Tibial nerve (tissue), 4 donors: ENCODE measurements around the gene XYLT1. TPM values are rescaled to one million over a fixed set of nuclear protein-coding genes. Genes with fewer than 3 reads are reported as not detected.

Experiments
- DNase-seq, 2 donors: peaks; one replicate each; pipeline ENCODE4 v3.0.0-alpha.2; 2019; ENCODE audit warnings: low spot score in 2 of 2
- H3K27ac ChIP-seq, 4 donors: fragments of 200-600 bp; sonication (generic) in 3 of 4; one replicate each; pipeline ENCODE4 v1.5.1; 2017 to 2019; ENCODE audit warnings: mild to moderate bottlenecking in 1 of 4
- H3K27me3 ChIP-seq, 2 donors: fragments of 200-600 bp; sonication (generic) in 1 of 2; one replicate each; pipeline versions ENCODE4 v1.5.1 to v1.6.0; 2017 to 2019
- H3K36me3 ChIP-seq, 3 donors: fragments of 200-600 bp; sonication (generic); one replicate each; pipeline ENCODE4 v1.5.1; 2018 to 2019
- H3K4me1 ChIP-seq, 4 donors: fragments of 200-600 bp; sonication (generic) in 3 of 4; one replicate each; pipeline ENCODE4 v1.5.1; 2017 to 2019
- H3K4me3 ChIP-seq, 4 donors: fragments of 200-600 bp; sonication (generic) in 3 of 4; one replicate each; pipeline ENCODE4 v1.5.1; 2017 to 2019; ENCODE audit warnings: mild to moderate bottlenecking in 1 of 4, moderate library complexity in 1 of 4
- H3K9me3 ChIP-seq, 4 donors: fragments of 200-600 bp; sonication (generic) in 3 of 4; one replicate each; pipeline ENCODE4 v1.5.1; 2017 to 2019
- CTCF ChIP-seq, 5 experiments: fragments of 200-600 bp in 3 of 5; fragments of 450-650 bp in 2 of 5; sonication (generic) in 3 of 5; IDR thresholded peaks; one replicate each; pipeline ENCODE4 v1.5.1; 2016 to 2019; ENCODE audit warnings: antibody characterized with exemption in 5 of 5, mild to moderate bottlenecking in 3 of 5, moderate library complexity in 2 of 5
- EP300 ChIP-seq, 2 donors: sonication (generic); formaldehyde crosslinking; IDR thresholded peaks; one replicate each; pipeline ENCODE4 v1.6.1; 2017; ENCODE audit warnings: antibody characterized with exemption in 2 of 2, mild to moderate bottlenecking in 1 of 2
- POLR2A ChIP-seq, 2 donors: fragments of 450-650 bp; IDR thresholded peaks; one replicate each; pipeline ENCODE4 v1.6.1; 2017; ENCODE audit warnings: antibody characterized with exemption in 2 of 2, mild to moderate bottlenecking in 2 of 2, moderate library complexity in 2 of 2
- WGBS, 2 donors: methylation state at CpG; one replicate each; pipeline ENCODE4 v1.1.5; 2018; 5-methylcytosine and 5-hydroxymethylcytosine counted together
- small RNA-seq: library from RNA; depleted of rRNA; stranded (forward); fragments of <200 nt; gene quantifications from one replicate; pipeline ENCODE3, GENCODE V24; 2016
- total RNA-seq, 4 donors: library from RNA; depleted of rRNA; stranded (reverse); fragments of >200 nt; gene quantifications; one replicate each; pipeline ENCODE4 v1.1.0, GENCODE V29; 2016

The XYLT1 gene
- total RNA-seq, 4 donors from 2014 or later: 13.8 to 23.1 (median 14.8) TPM

- TF ChIP-seq POLR2A (IDR thresholded peaks at IDR 0.05): no peak
- TF ChIP-seq EP300 (IDR thresholded peaks at IDR 0.05): no peak
- no peak for TF ChIP-seq CTCF (IDR thresholded peaks at IDR 0.05)
- no peaks in the 10 kb centered on the region for H3K36me3 ChIP-seq
- no peaks in the 10 kb centered on the region for H3K4me1 ChIP-seq
- peaks cover 0 to 7% (median 0%) of the 10 kb centered on the region in 4 donors for H3K9me3 ChIP-seq
- no peak overlapping the region for H3K27ac ChIP-seq
- no peaks in the 10 kb centered on the region for H3K27me3 ChIP-seq
- no peak for DNase-seq
- H3K4me3 ChIP-seq: no peak overlapping the region
- 77 to 82% methylated on average over 6 of the region's 6 CpGs for WGBS, 2 donors
These were observed 408.1 kb downstream of the XYLT1 start for GRCh38 chr16:17062676-17063075.

- peaks cover 0 to 7% (median 0%) of the 10 kb centered on the region in 4 donors for H3K9me3 ChIP-seq
- H3K4me1 ChIP-seq: no peaks in the 10 kb centered on the region
- H3K27ac ChIP-seq: no peak overlapping the region
- DNase-seq: no peak
- no peak overlapping the region for H3K4me3 ChIP-seq
- H3K27me3 ChIP-seq: no peaks in the 10 kb centered on the region
- no peaks in the 10 kb centered on the region for H3K36me3 ChIP-seq
- TF ChIP-seq POLR2A (IDR thresholded peaks at IDR 0.05): no peak
- TF ChIP-seq EP300 (IDR thresholded peaks at IDR 0.05): no peak
- no peak for TF ChIP-seq CTCF (IDR thresholded peaks at IDR 0.05)
- WGBS, 2 donors: 86 to 100% methylated on average over 2 of the region's 2 CpGs
These were observed 409.4 kb downstream of the XYLT1 start for GRCh38 chr16:17061326-17061725.

- Histone ChIP-seq H3K4me1 (no peaks in the 10 kb centered on the region), H3K4me3 (no peak overlapping the region), H3K27me3 (no peaks in the 10 kb centered on the region), H3K9me3 (peaks cover 0 to 17% (median 0%) of the 10 kb centered on the region in 4 donors), H3K27ac (no peak overlapping the region), H3K36me3 (no peaks in the 10 kb centered on the region)
- WGBS, 2 donors: 78 to 82% methylated on average over 7 of the region's 7 CpGs
- TF ChIP-seq EP300 (IDR thresholded peaks at IDR 0.05): no peak
- no peak for TF ChIP-seq CTCF (IDR thresholded peaks at IDR 0.05)
- no peak for TF ChIP-seq POLR2A (IDR thresholded peaks at IDR 0.05)
- no peak for DNase-seq
These were observed 412.3 kb downstream of the XYLT1 start for GRCh38 chr16:17058471-17058870.

GRCh38 chr16:17056666-17057065 lies 414.1 kb downstream of the XYLT1 start:
- Histone ChIP-seq H3K4me3 (no peak overlapping the region), H3K27ac (no peak overlapping the region), H3K4me1 (no peaks in the 10 kb centered on the region), H3K36me3 (no peaks in the 10 kb centered on the region), H3K9me3 (peaks cover 0 to 25% (median 0%) of the 10 kb centered on the region in 4 donors), H3K27me3 (no peaks in the 10 kb centered on the region)
- TF ChIP-seq EP300 (IDR thresholded peaks at IDR 0.05) (no peak), CTCF (IDR thresholded peaks at IDR 0.05) (no peak), POLR2A (IDR thresholded peaks at IDR 0.05) (no peak)
- WGBS, 2 donors: 67% methylated on average over 1 of the region's 1 CpG; no CpG with 5 or more reads in 1 of the 2 donors
- DNase-seq: no peak

- H3K27ac ChIP-seq: no peak overlapping the region
- TF ChIP-seq POLR2A (IDR thresholded peaks at IDR 0.05): no peak
- no peak for TF ChIP-seq CTCF (IDR thresholded peaks at IDR 0.05)
- TF ChIP-seq EP300 (IDR thresholded peaks at IDR 0.05): no peak
- H3K36me3 ChIP-seq: no peaks in the 10 kb centered on the region
- H3K4me1 ChIP-seq: no peaks in the 10 kb centered on the region
- no peak for DNase-seq
- H3K27me3 ChIP-seq: no peaks in the 10 kb centered on the region
- no peak overlapping the region for H3K4me3 ChIP-seq
- 55 to 57% methylated on average over 4 of the region's 4 CpGs for WGBS, 2 donors
- peaks cover 0 to 26% (median 2%) of the 10 kb centered on the region in 4 donors for H3K9me3 ChIP-seq
These were observed 417.1 kb downstream of the XYLT1 start for GRCh38 chr16:17053536-17054160.

Small RNAs within 50 kb of the gene (small RNA-seq; reads per million reads assigned to genes)
- not detected for gene AC109446.1
